ENCODE data around the gene SHMT1.
"Not testable (repeated sequence)": the region's sequence is repeated elsewhere in the genome, so short reads cannot be mapped to it uniquely, and the experiment has no call there.

Gene SHMT1

GRCh38 chr17:18363101-18364049 is at the start of gene SHMT1:
Gene SHMT1, minus strand, starts transcription at chr17:18363550. Its CDS starts 7,569 bp downstream, at chr17:18355981.
- TF ChIP-seq, protein P1, sequence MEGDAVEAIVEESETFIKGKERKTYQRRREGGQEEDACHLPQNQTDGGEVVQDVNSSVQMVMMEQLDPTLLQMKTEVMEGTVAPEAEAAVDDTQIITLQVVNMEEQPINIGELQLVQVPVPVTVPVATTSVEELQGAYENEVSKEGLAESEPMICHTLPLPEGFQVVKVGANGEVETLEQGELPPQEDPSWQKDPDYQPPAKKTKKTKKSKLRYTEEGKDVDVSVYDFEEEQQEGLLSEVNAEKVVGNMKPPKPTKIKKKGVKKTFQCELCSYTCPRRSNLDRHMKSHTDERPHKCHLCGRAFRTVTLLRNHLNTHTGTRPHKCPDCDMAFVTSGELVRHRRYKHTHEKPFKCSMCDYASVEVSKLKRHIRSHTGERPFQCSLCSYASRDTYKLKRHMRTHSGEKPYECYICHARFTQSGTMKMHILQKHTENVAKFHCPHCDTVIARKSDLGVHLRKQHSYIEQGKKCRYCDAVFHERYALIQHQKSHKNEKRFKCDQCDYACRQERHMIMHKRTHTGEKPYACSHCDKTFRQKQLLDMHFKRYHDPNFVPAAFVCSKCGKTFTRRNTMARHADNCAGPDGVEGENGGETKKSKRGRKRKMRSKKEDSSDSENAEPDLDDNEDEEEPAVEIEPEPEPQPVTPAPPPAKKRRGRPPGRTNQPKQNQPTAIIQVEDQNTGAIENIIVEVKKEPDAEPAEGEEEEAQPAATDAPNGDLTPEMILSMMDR (conservative IDR thresholded peaks at IDR 0.05; ENCODE audit: low read depth, low read length) = no peak
- no peaks in the 10 kb centered on the region for H3K36me3 ChIP-seq (ENCODE audit: insufficient read depth)
- H4K20me1 ChIP-seq (ENCODE audit: insufficient read depth) = no peaks in the 10 kb centered on the region
- H3K79me2 ChIP-seq (ENCODE audit: insufficient read depth, low read depth) = peaks cover 13% of the 10 kb centered on the region
- H3K4me2 ChIP-seq = peak within 1 kb of the TSS; percentile 60
- H3K9ac ChIP-seq = peak within 1 kb of the TSS; percentile 37; the same call in 1 of the 2 replicates
- no peaks in the 10 kb centered on the region for H3K27me3 ChIP-seq (ENCODE audit: insufficient read depth, low read depth)
- H3K27ac ChIP-seq = no peak within 1 kb of the TSS
- H2AFZ ChIP-seq (ENCODE audit: low read depth) = peak within 1 kb of the TSS; percentile 73
- H3K4me1 ChIP-seq (ENCODE audit: low read depth, poor library complexity, severe bottlenecking) = peaks cover 17% of the 10 kb centered on the region
- no peak within 1 kb of the TSS for H3K4me3 ChIP-seq (IDR thresholded peaks at IDR 0.05; ENCODE audit: insufficient read depth, low read depth, low read length)

DNA sequence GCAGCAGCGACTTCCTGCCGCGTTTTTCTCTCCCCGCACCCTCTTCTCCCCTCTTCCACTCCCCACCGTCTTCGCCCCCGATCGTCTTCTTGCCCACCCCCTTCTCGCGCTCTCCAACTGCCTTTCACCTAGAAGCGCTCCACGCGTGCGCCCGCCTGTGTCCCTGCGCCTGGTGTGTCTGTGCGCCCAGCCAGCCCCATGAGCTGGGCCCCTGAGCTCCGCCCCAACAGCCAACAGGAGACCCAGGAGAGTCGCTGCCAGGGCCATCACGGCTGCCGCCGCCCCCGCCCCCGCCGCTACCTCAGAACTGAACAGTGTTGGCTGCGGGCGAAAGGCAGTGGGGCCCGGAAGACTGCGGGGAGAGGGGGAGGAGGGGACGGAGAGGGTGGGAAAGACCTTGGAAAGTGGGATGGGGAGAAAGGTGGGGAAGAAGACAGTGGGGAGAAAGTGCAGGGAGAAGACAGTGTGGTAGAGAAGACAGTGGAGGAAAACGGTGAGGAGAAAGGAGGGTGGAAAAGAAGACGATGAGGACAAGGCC is 48.7 kb upstream of the SHMT1 start:
- H2AFZ ChIP-seq (ENCODE audit: low read depth); H4K20me1 ChIP-seq (ENCODE audit: insufficient read depth); H3K27me3 ChIP-seq (ENCODE audit: insufficient read depth, low read depth); H3K79me2 ChIP-seq (ENCODE audit: insufficient read depth, low read depth); H3K27ac ChIP-seq; H3K4me2 ChIP-seq; H3K9ac ChIP-seq; H3K36me3 ChIP-seq (ENCODE audit: insufficient read depth); H3K4me3 ChIP-seq (IDR thresholded peaks at IDR 0.05; ENCODE audit: insufficient read depth, low read depth, low read length); H3K4me1 ChIP-seq (ENCODE audit: low read depth, poor library complexity, severe bottlenecking): not testable (repeated sequence)

DNA sequence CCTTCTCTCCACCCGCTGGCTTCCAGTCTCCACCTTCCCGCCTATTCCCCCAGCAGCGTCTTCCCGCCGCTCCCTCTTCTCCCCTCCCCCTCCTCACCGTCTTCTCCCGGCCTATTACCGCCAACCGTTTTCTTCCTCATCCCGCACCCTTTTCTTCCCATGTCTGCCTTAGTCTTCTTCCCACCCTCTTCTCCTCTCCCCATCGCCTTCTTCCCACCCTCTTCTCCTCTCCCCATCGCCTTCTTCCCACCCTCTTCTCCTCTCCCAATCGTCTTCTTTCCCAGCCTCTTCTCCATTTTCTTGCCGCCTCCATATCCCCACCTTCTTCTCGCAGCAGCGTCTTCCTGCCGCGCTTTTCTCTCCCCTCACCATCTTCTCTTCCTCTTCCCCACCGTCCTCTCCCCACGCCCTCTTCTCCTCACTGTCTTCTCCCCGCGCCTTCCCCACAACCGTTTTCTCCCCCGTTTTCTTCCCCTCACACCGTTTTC is 48.1 kb upstream of the SHMT1 start:
- not testable (repeated sequence) for H3K79me2 ChIP-seq (ENCODE audit: insufficient read depth, low read depth); H3K27ac ChIP-seq; H3K4me2 ChIP-seq; H3K9ac ChIP-seq; H3K27me3 ChIP-seq (ENCODE audit: insufficient read depth, low read depth); H4K20me1 ChIP-seq (ENCODE audit: insufficient read depth); H3K36me3 ChIP-seq (ENCODE audit: insufficient read depth); H2AFZ ChIP-seq (ENCODE audit: low read depth); H3K4me1 ChIP-seq (ENCODE audit: low read depth, poor library complexity, severe bottlenecking); H3K4me3 ChIP-seq (IDR thresholded peaks at IDR 0.05; ENCODE audit: insufficient read depth, low read depth, low read length)

DNA sequence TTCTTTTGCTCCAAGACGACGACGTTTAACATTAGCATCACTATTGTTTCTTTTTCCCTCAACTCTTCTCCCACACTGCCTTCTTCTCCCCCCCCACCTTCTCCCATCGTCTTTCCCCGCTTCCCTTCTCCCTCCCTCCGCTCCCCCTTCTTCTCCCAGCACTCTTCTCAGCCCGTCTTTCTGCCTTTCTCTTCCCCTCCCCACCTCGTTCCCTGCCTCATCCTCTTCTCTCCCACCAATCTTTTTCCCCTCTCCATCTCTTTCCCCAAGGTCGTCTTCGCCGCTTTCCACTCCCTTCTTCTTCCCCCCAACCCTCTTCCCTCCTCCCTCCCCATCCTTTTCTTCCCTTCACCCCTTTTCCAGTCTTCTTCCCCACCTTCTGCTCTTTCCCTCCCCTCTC is 47.4 kb upstream of the SHMT1 start:
- not testable (repeated sequence) for H3K4me1 ChIP-seq (ENCODE audit: low read depth, poor library complexity, severe bottlenecking); H3K79me2 ChIP-seq (ENCODE audit: insufficient read depth, low read depth); H4K20me1 ChIP-seq (ENCODE audit: insufficient read depth); H3K9ac ChIP-seq; H3K4me2 ChIP-seq; H3K27ac ChIP-seq; H2AFZ ChIP-seq (ENCODE audit: low read depth); H3K36me3 ChIP-seq (ENCODE audit: insufficient read depth); H3K4me3 ChIP-seq (IDR thresholded peaks at IDR 0.05; ENCODE audit: insufficient read depth, low read depth, low read length); H3K27me3 ChIP-seq (ENCODE audit: insufficient read depth, low read depth)

- not testable (repeated sequence) for H3K9ac ChIP-seq; H2AFZ ChIP-seq (ENCODE audit: low read depth); H3K4me1 ChIP-seq (ENCODE audit: low read depth, poor library complexity, severe bottlenecking); H3K27ac ChIP-seq; H3K36me3 ChIP-seq (ENCODE audit: insufficient read depth); H3K4me3 ChIP-seq (IDR thresholded peaks at IDR 0.05; ENCODE audit: insufficient read depth, low read depth, low read length); H3K4me2 ChIP-seq; H3K27me3 ChIP-seq (ENCODE audit: insufficient read depth, low read depth); H4K20me1 ChIP-seq (ENCODE audit: insufficient read depth); H3K79me2 ChIP-seq (ENCODE audit: insufficient read depth, low read depth)
These were observed 46.0 kb upstream of the SHMT1 start for GRCh38 chr17:18409321-18409720.

GRCh38 chr17:18408906-18409305 is 45.6 kb upstream of the SHMT1 start:
- not testable (repeated sequence) for H4K20me1 ChIP-seq (ENCODE audit: insufficient read depth); H3K4me1 ChIP-seq (ENCODE audit: low read depth, poor library complexity, severe bottlenecking); H3K27ac ChIP-seq; H2AFZ ChIP-seq (ENCODE audit: low read depth); H3K79me2 ChIP-seq (ENCODE audit: insufficient read depth, low read depth); H3K4me3 ChIP-seq (IDR thresholded peaks at IDR 0.05; ENCODE audit: insufficient read depth, low read depth, low read length); H3K4me2 ChIP-seq; H3K36me3 ChIP-seq (ENCODE audit: insufficient read depth); H3K27me3 ChIP-seq (ENCODE audit: insufficient read depth, low read depth); H3K9ac ChIP-seq

DNA sequence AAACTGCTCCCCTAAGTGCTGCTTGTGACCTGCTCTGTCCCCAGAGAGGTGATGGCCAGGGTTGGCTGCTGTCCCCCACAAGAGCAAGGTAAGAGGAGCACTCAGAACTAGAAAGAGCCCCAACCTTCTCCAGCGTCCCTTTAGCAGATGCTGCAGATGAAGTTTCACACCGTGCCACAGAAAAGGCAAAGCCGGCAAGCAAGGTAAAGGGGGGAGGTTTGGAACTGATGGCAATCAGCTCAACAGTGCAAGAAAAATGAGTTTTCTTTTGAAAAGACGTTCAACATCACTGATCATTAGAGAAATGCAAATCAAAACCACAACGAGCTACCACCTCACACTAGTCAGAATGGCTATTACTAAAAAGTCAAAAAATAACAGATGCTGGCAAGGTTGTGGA is 40.3 kb upstream of the SHMT1 start:
- not testable (repeated sequence) for H3K27ac ChIP-seq; H3K4me2 ChIP-seq; H3K27me3 ChIP-seq (ENCODE audit: insufficient read depth, low read depth); H2AFZ ChIP-seq (ENCODE audit: low read depth); H3K4me3 ChIP-seq (IDR thresholded peaks at IDR 0.05; ENCODE audit: insufficient read depth, low read depth, low read length); H3K9ac ChIP-seq; H3K36me3 ChIP-seq (ENCODE audit: insufficient read depth); H4K20me1 ChIP-seq (ENCODE audit: insufficient read depth); H3K79me2 ChIP-seq (ENCODE audit: insufficient read depth, low read depth)
- peaks cover 12% of the 10 kb centered on the region for H3K4me1 ChIP-seq (ENCODE audit: low read depth, poor library complexity, severe bottlenecking)

DNA sequence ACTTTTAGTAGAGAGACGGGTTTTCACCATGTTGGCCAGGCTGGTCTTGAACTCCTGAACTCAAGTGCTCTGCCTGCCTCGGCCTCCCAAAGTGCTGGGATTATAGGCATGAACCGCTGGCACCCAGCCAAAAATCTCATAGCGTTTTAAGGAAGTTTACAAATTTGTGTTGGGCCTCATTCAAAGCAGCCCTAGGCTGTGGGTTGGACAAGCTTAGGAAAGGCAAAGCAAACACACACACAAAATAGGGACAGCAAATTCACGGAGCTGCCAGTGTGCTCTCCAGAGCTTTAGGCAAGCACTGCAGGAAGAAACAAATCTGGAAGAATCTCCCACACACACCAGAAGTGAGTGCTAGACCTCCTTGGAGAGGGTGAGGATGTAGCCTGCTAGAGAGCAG is 39.8 kb upstream of the SHMT1 start:
- not testable (repeated sequence) for H3K9ac ChIP-seq

DNA sequence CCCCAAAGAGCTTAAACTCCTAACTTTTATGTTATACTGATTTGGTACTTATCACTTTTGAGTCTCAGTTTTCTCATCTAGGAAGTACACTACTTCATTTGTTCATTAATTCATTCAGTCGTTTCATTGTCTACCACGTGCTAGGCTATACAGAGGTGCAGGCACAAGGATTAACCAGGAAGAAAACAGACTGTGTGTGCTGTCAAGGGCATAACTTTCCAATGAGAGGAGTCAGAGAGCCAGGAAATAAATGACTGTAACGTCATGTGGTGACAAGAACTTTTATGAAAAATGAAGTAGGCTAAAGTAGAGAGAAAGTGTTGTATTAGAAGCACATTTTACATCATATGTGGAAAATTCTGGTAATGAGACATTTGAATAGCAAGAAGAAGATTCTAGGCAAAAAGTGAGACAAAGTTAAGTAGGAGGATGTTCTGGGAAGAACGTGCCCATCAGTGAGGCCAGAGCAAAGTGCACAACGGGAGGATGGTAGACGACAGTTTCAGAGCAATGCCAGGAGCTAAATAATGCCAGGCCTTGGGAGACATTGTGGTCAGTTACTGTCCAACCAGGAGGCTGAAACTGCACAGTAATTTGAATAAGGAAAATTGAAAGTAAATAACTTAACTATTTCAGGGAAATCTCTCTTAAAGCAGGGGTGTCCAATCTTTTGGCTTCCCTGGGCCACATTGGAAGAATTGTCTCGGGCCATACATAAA is 38.7 kb upstream of the SHMT1 start:
- not testable (repeated sequence) for H3K9ac ChIP-seq; H4K20me1 ChIP-seq (ENCODE audit: insufficient read depth); H3K27me3 ChIP-seq (ENCODE audit: insufficient read depth, low read depth); H3K4me3 ChIP-seq (IDR thresholded peaks at IDR 0.05; ENCODE audit: insufficient read depth, low read depth, low read length); H3K4me2 ChIP-seq; H3K79me2 ChIP-seq (ENCODE audit: insufficient read depth, low read depth); H3K36me3 ChIP-seq (ENCODE audit: insufficient read depth); H2AFZ ChIP-seq (ENCODE audit: low read depth); H3K27ac ChIP-seq
- peaks cover 12% of the 10 kb centered on the region for H3K4me1 ChIP-seq (ENCODE audit: low read depth, poor library complexity, severe bottlenecking)

More for the DNA sequence above, 39.8 kb upstream of the SHMT1 start:
- not testable (repeated sequence) for H2AFZ ChIP-seq (ENCODE audit: low read depth); H3K79me2 ChIP-seq (ENCODE audit: insufficient read depth, low read depth); H3K27ac ChIP-seq; H3K27me3 ChIP-seq (ENCODE audit: insufficient read depth, low read depth); H4K20me1 ChIP-seq (ENCODE audit: insufficient read depth); H3K4me3 ChIP-seq (IDR thresholded peaks at IDR 0.05; ENCODE audit: insufficient read depth, low read depth, low read length); H3K36me3 ChIP-seq (ENCODE audit: insufficient read depth); H3K4me2 ChIP-seq
- H3K4me1 ChIP-seq (ENCODE audit: low read depth, poor library complexity, severe bottlenecking) = peaks cover 12% of the 10 kb centered on the region
